ENCODE measurements around the gene SLC25A44. TPM values are rescaled to one million over a fixed set of nuclear protein-coding genes. Genes with fewer than 3 reads are reported as not detected.

Gene SLC25A44
- total RNA-seq, 1 donor from 2014 or later, result 17.4 TPM

DNA sequence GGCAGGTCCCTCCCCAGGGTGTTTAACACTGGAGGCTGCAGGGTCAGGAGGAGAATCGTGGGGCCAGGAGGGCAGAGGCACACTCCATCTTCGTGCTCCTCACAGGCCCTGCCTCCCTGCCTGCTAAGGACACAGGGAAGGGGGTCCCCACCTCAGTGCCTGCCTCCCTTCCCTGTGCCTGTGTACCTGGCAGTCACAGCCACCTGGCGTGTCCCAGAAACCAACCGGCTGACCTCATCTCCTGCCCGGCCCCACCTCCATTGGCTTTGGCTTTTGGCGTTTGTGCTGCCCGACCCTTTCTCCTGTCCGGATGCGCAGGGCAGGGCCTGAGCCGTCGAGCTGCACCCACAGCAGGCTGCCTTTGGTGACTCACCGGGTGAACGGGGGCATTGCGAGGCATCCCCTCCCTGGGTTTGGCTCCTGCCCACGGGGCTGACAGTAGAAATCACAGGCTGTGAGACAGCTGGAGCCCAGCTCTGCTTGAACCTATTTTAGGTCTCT lies 47.5 kb downstream of the SLC25A44 start:
- DNase-seq (ENCODE audit: low read depth), result no peak

GRCh38 chr1:156241926-156242325 lies 48.0 kb downstream of the SLC25A44 start, which contains the start of gene BGLAP:
TSS of gene BGLAP (plus strand) at chr1:156242184. CDS start at chr1:156242232, 48 bp downstream.
- DNase-seq (ENCODE audit: low read depth), result no peak

DNA sequence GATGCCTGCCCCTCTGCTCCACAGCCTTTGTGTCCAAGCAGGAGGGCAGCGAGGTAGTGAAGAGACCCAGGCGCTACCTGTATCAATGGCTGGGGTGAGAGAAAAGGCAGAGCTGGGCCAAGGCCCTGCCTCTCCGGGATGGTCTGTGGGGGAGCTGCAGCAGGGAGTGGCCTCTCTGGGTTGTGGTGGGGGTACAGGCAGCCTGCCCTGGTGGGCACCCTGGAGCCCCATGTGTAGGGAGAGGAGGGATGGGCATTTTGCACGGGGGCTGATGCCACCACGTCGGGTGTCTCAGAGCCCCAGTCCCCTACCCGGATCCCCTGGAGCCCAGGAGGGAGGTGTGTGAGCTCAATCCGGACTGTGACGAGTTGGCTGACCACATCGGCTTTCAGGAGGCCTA lies 48.8 kb downstream of the SLC25A44 start:
- no peak for DNase-seq (ENCODE audit: low read depth)

DNA sequence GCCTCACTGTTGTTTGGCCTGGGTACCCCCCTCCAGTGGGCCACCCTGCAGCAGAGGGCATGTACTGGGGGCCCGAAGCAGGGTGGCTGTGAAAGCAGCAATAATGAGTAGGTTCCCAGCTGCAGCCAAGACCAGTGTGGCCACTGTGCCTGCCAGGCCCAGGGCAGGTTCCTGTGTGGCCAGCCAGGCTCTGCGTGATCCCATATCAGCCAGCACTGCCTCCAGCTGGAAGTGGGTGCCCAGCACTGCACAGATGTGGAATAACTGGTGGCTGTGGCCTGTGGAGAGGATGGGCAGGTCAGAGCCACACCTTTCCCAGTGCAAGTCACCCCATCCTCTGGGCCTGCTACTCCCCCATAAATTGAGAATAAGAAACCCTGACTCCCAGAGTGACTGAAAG lies 50.2 kb downstream of the SLC25A44 start:
- no peak for DNase-seq (ENCODE audit: low read depth)

DNA sequence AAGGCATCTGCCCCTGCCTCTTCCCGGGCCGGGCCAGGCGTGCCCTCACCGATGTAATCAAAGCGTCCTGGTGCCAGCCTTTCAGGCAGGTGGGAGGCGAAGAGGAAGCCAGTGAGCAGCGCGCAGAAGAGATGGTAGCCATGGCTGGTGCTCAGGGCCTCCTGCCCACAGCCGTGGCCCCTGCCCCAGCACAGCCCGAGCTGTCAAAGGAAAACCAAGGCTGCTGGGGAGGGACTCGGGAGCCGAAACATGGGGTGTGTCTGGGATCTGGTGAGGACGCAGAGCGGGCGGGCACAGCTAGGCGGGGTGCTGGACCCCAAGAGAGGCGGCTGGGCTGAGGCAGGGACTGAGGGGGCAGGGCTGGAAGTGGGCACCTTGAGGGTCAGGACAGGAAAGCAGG lies 50.8 kb downstream of the SLC25A44 start:
- DNase-seq (ENCODE audit: low read depth), result no peak

GRCh38 chr1:156245451-156246232 lies 51.7 kb downstream of the SLC25A44 start:
- DNase-seq (ENCODE audit: low read depth), result no peak

DNA sequence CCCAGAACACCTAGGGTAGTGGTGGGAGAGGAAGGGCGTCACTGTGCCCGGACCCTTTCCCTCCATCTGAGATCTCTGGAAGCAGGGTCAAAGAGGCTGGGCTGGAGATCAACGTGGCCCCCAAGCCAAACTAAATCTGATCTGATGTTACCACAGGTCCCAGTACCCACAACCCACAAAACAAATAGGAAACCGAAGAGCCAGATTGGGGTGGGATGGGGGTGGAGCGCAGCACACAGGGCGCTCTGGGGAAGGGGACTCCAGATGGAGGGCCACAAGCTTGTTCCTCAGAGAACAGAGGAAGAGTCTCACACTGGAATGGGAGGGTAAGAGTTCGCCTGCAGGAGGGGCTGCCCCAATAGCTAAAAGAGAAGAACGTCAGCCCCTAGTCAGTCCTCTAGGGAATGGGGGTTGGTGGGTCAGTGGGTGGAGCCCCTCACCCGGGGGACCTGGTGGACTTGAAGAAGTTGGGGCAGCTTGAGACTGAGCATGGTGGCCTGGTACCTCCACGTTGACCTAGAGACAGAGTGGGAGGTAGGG lies 52.4 kb downstream of the SLC25A44 start:
- DNase-seq (ENCODE audit: low read depth), result no peak

- no peak for DNase-seq (ENCODE audit: low read depth)
Measured at GRCh38 chr1:156246781-156247459, 53.0 kb downstream of the SLC25A44 start.

DNA sequence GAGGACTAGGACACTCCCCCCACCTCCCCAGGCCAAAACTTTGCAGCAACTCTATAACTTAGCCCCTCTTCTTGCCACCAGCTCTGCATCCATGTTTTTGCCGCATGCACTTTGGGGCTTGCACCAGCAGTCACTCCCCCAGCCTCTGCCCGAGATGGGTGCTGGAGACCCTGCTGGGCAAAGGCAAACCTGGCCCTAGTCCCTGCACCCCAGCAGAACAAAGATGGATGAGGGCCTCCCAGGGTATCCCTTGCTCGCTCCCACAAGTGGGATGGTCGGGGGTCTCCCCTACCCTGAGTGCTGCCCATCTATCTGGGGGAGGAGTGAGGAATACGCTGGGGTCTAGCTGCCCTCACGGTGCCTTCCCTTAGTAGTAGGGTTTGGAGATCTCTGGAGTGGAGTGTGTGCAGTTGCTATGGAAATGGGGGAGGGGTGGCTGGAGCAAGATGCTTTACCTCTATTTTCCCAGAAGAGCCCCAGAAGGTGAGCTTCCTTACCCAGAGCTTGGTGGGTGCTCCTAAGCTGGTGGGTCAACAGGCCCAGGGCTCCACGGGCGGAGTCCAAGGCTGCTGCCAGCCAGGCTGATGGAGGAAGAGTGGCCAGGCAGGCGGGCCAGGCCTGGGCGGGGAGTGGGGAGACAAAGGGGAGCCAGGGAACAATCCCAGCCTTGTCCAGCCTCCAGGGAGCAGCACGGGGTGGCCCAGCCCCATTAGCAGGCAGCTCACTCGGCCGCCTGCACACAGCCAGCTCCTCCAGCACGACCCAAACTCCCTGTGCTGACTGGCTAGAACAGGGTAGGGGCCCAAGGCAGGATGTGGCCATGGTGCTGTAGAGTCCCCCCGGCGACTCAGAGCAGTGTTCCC lies 53.8 kb downstream of the SLC25A44 start, which contains the start of gene PAQR6:
Gene PAQR6, minus strand, starts transcription at position 597 of the 863 bp plus-strand sequence. CDS start 1,325 bp downstream, outside the sequence.
- DNase-seq (ENCODE audit: low read depth), result no peak

GRCh38 chr1:156248323-156248683 lies 54.4 kb downstream of the SLC25A44 start:
- DNase-seq (ENCODE audit: low read depth), result no peak

DNA sequence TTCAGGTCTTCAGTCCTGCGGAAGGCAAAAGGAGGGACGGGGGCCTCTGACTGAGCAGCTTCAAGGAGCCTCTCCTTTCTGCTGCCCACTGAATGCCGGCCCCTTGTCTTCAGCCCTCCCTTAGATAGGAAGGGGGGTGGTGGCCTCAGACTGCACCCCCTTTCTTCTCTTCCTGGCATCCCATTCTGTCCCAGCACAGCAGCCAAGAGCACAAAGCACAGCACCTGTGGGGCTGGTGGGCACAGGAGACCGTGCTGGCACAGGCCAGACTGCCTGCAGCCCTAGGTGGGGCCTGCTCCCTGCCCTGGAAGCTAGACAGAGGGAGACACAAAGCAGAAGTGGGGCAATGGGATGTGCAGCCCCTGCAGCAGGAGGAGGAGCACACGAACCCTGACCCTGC lies 55.7 kb downstream of the SLC25A44 start:
- DNase-seq (ENCODE audit: low read depth), result no peak

DNA sequence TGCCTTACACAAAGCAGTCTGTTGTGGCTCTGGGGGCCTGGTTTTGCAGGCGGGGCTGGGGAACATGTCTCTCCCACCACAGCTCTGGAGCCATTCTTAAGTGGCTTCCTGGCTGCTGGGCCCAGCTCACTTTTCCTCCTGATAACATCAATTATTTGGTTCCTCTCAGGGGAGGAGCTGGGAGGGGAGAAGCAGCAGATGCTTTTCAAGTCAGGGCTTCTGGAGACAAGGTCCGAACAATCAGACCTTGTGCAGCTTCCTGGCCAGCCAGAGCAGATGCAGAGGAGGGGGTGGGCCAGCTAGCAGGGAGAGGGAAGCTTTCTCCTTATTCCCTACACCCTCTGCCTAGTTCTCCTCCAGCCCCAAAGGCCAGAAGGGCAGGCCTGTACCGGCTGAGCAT lies 57.6 kb downstream of the SLC25A44 start:
- no peak for DNase-seq (ENCODE audit: low read depth)

GRCh38 chr1:156253634-156254033 lies 59.7 kb downstream of the SLC25A44 start:
- no peak for DNase-seq (ENCODE audit: low read depth)

DNA sequence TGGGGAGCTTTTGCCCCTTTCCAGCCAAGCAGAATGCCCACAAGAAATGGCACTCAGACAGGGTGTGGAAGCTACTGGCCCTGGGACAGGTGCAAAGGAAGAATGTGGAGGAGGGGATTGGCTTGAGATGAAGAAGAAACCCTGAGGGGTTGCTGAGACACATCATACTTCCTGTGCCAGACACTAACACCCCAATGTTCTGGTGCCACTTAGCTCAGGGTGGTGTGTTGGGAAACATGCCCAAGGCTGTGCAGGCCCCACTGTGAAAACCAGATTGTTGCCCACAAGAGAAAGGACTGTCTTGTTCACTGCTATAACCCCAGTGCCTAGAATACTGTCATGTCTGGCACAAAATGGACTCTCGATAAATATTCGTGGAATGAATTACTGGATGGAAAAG lies 63.8 kb downstream of the SLC25A44 start:
- no peak for DNase-seq (ENCODE audit: low read depth)

DNA sequence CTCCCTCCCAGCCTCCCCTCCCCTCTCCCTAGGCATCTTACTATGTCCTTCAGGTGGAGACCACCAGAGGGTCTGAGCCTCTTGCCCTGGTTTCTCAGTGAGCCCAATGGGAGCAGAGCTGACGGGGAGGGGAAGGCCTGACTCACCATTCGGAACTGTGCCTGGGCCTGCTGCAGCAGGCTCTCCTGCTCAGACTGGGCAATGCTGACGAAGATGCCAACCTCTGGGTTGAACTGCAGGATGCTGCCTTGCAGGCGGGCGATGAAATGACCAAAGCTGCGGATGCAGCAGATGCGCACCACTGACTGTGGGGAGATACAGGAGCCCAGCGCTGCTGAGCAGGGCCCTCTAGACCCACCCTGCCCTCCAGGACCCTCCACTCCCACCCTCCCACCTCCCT lies 65.0 kb downstream of the SLC25A44 start:
- no peak for DNase-seq (ENCODE audit: low read depth)

DNA sequence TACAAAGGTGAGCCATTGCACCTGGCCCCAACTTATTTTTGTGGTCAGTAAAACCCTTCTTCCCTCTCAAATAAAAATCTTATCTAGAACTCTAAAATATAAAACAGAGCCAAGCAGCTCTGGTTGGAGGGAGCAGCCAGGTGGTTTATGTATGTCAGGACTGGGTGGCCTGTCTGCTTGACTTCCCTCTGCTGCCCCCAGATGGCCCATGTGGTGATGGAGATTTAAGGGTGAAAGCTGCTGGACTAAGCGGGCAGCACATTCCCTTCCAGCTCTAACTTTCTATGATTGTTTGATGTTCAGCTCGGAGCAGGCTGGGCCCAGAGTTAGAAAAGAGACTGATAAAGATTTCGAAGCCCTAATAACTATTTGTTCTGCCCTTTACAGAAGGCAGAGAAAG lies 65.9 kb downstream of the SLC25A44 start:
- DNase-seq (ENCODE audit: low read depth), result no peak

DNA sequence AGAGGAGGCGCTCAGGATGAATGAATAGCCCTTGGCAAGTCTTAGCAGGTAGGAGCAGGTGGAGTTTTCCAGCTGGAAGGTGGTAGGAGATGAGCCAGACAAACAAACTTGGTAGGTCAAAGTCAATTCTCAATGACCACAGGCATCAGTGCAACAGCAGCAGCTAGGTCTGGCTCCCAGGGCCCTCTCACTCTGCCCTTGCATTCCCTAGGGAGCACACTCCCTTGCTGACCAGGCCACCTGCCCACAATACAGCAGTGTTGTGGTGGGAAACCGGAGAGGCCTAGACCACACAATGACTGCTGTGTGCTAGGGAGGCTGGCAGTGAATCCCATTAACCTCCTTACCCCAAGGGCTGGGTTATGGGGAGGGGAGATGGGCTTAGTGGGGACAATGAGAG lies 67.0 kb downstream of the SLC25A44 start:
- no peak for DNase-seq (ENCODE audit: low read depth)

Other genes starting within 250 kb of the SLC25A44 start
- gene ARHGEF2, start 215.6 kb upstream of the SLC25A44 start, total RNA-seq, result 36.8 and 53.6 TPM in 2 replicates
- gene SSR2, start 173.2 kb upstream of the SLC25A44 start, total RNA-seq, result 366 and 540 TPM in 2 replicates
- gene UBQLN4, start 140.3 kb upstream of the SLC25A44 start, total RNA-seq, result 16.0 and 25.2 TPM in 2 replicates
- gene LAMTOR2, start 139.3 kb upstream of the SLC25A44 start, total RNA-seq, result 53.6 and 79.0 TPM in 2 replicates
- 0.50 and 43.9 TPM in 2 replicates for gene RAB25, start 132.9 kb upstream of the SLC25A44 start, total RNA-seq
- 5.0 and 7.1 TPM in 2 replicates for gene MEX3A, start 111.6 kb upstream of the SLC25A44 start, total RNA-seq
- 420 and 617 TPM in 2 replicates for gene LMNA, start 79.4 kb upstream of the SLC25A44 start, total RNA-seq
- gene SEMA4A, start 40.5 kb upstream of the SLC25A44 start, total RNA-seq, result 0.69 and 7.4 TPM in 2 replicates
- gene PMF1, start 18.9 kb downstream of the SLC25A44 start, total RNA-seq, result 47.1 and 65.8 TPM in 2 replicates
- gene BGLAP, start 48.1 kb downstream of the SLC25A44 start, total RNA-seq, result 0.15 TPM in 1 of 2 replicates, not detected in the other
- 0.80 TPM in 1 of 2 replicates, not detected in the other for gene PAQR6, start 54.0 kb downstream of the SLC25A44 start, total RNA-seq
- 58.5 and 92.8 TPM in 2 replicates for gene SMG5, start 88.7 kb downstream of the SLC25A44 start, total RNA-seq
- 0.52 and 1.6 TPM in 2 replicates for gene TMEM79, start 90.2 kb downstream of the SLC25A44 start, total RNA-seq
- 23.7 and 37.2 TPM in 2 replicates for gene GLMP, start 101.6 kb downstream of the SLC25A44 start, total RNA-seq
- not detected in 2 replicates for gene VHLL, start 105.2 kb downstream of the SLC25A44 start, total RNA-seq
- gene CCT3, start 144.2 kb downstream of the SLC25A44 start, total RNA-seq, result 499 and 846 TPM in 2 replicates
- not detected in 2 replicates for gene TSACC, start 144.4 kb downstream of the SLC25A44 start, total RNA-seq
- gene RHBG, start 175.1 kb downstream of the SLC25A44 start, total RNA-seq, result 0.55 TPM in 1 of 2 replicates, not detected in the other